Ishikawa (cell line): ENCODE measurements around the gene RBL1.

Source experiments
- EP300 ChIP-seq: IDR thresholded peaks from 2 replicates; pipeline ENCODE4 v1.6.1; 2012; ENCODE audit warnings: borderline replicate concordance
- TCF12 ChIP-seq: IDR thresholded peaks from 2 replicates; pipeline ENCODE4 v1.6.1; 2012; ENCODE audit warnings: low read depth

DNA sequence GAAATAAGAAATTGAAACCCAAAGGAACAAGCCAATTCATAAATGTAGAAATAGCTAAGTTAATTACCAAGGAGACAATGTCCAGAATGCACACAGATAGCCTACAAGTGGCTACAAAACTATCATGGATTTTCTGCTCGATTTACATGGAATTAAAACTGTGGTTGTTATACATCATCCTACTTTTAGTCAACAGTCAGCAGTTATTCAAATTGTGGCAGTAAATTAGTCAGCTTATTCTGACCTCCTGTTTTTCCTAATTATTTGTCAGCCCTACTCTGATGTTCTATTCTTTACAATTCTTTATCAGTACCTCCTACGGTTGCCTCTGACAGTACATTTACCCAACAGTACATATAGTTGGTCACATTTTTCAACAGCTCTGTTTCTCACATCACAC lies 29.6 kb downstream of the RBL1 start:
- no peak for TF ChIP-seq EP300
- no peak for TF ChIP-seq TCF12
